Amygdala (tissue), 56 donors: Measurements from ENCODE around the gene ARL6IP5.

Experiments
- DNase-seq, 56 donors: peaks; one replicate each; lab custom pipeline; 2025; lab: John Stamatoyannopoulos, UW

ARL6IP5 gene, protein sequence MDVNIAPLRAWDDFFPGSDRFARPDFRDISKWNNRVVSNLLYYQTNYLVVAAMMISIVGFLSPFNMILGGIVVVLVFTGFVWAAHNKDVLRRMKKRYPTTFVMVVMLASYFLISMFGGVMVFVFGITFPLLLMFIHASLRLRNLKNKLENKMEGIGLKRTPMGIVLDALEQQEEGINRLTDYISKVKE

DNA sequence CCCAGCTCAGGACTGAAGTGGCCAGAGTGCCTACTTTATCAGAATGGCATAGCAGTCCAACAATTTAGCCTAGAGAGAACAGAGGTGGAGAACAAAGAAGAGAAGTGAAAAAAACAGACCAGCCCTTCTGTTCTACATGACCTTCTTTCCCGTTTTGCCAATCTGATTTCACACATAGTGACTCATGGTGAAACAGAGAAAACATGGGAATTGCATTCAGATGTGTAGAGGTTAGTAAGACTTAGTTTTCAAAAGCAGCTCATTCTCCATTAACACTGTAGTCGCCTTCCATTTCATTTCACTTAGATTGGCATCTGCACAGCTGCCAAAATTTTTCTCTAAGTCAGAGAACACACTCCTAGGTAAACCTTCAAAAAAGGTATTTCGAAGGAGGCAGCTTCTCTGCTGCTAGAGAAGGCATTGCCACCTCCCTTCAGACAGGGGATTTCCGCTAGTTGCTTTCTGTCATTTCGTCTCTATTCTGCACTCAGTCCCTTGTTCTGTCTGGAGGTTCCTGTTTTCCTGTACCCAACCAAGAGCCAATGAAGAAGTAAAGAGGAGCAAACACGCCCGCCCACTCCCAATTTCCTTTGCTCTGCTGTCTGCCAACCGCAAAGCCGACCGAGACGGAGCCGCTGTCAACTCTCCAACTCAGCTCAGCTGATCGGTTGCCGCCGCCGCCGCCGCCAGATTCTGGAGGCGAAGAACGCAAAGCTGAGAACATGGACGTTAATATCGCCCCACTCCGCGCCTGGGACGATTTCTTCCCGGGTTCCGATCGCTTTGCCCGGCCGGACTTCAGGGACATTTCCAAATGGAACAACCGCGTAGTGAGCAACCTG, at the start of gene ARL6IP5:
Gene ARL6IP5 (plus strand): TSS at position 612 of the 842 bp plus-strand sequence. CDS start 111 bp downstream, at position 723.
- peak; percentile 52 to 97 (median 90) for DNase-seq

DNA sequence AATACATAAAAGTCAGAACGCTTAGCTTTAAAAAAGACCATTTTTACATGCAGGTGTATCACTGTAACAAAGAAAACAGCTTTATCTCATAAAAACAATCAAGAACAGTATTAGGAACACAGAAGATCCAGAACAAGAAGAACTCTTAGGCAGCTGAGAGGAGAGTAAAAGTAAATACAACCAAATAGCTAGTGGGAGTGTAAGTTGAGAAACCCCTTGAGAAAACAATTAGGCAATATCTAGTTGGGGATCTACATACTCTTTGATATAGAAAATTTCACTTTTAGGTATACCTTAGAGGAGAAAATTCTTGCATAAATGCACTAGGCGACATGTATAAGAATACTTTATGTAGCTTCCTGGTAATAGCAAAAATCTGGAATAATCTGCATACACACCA, 40.1 kb upstream of the ARL6IP5 start:
- DNase-seq, result no peak

DNA sequence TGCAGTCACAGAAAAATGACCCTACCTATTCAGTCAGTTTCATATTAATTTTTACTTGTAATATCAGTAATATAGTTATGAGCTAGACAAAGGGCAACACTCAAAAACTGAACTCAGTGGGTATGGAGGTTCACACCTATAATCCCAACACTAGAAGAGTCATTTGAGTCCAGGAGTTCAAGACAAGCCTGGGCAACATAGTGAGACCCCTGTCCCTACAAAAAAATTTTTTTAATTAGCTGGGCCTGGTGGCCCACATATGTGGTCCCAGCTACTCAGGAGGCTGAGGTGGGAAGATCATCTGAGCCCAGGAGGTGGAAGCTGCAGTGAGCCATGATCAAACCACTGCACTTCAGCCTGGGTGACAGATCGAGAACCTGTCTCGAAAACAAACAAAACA, 35.7 kb upstream of the ARL6IP5 start:
- DNase-seq, result no peak

DNA sequence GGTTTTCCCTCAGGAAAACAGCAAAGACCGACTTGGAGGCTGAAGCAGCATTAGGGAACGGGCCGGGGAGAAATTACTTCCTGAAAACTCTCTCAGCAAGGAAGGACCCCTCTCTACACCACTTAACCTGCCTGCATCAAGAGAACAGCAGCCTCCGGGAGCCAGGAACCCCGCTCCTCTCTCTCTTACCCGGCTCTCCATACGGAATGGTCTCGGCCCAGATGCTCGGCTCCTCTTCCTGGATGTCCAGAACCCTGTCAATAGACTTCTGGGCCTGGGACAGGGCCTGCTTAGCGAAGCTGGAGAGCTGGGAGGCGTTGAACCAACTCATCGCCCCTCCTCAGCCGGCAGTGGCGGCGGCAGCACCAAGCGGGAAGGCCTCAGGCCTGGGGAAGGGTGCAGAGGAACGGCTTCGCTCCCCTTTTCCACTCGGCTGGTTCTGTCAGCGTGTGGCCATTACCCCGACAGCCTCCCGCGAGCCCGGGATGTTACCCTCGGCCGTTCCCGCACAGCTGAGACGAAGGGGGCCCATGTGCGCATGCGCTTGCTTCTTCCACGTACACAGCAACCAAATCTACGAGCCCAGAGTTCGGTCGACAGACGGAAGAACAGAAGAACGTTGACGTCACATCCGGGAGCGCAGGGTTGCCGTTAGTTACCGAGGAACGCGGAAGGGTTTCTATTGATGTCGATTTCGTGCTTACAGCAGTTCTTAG, 32.8 kb upstream of the ARL6IP5 start, which contains the start of gene TMF1:
Gene TMF1 (minus strand): TSS at position 578 of the 716 bp plus-strand sequence. CDS start 247 bp downstream, at position 331.
- no peak for DNase-seq

DNA sequence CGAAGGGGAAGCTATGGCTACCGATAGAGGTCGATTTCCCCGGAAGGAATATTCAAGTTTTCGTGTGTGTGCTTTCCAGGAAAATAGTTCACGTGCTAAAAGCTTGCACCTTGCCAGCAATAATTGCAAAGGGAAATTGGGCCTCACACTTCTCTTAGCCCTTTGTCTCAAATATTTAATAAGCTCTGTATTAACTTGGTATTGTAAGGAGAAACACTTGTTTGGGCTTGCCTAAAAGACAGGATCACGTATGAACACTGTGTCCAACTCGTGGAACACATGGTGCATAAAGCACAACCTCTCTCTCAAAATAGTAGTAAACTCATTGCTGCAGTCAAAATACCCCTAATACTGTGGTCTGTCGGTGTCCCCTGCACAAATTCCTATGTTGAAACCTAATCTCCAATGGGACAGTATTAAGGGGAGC, 32.3 kb upstream of the ARL6IP5 start:
- DNase-seq, result no peak

DNA sequence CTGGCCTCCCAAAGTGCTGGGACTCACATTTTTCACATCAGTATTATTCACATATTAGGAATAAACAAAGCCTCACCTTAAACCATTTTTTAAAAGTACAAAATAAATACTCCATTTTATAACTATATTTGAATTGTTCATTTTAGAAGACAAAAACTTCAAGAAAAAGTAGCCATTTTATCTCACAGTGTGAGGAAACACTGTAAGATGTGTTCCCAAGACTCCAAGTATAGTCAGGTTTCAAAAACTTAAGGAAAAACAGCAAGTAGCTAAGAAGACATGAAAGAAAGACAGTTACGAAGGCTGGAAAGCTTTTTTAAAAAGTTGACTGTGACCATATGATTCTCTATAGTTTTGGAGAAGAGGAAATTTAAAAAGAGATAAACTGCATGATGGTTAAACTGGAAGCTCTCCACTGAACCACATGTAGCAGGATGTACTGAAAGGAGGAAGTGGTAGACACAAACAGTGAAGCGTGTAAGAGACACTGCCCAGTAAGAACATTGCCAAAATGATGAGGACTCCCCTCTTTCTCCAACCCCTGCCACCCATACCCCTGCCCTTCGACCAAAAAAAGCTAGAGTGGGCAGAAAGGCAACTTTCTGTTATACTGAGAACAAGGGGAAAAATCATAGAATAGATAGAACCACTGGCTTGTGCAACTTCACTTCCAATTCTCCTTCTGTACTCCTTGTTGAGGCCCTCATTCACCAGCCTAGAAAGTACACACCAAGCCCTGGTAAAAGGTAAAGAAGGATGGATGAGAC, 26.4 kb upstream of the ARL6IP5 start:
- peak in 1 of 56 donors; percentile 1 for DNase-seq

DNA sequence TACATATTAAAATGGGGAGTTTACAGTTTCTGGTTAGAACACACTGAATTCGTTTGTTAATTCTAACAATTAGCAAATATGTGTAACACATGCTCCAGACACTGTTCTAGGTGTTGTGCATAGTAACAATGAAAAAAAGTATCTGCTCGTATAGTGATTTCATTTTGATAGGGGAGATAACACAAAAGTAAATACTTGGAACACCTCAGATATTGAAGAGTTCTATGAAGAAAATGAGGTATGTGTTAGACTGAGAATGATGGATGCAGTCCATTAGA, 25.9 kb upstream of the ARL6IP5 start:
- no peak for DNase-seq

DNA sequence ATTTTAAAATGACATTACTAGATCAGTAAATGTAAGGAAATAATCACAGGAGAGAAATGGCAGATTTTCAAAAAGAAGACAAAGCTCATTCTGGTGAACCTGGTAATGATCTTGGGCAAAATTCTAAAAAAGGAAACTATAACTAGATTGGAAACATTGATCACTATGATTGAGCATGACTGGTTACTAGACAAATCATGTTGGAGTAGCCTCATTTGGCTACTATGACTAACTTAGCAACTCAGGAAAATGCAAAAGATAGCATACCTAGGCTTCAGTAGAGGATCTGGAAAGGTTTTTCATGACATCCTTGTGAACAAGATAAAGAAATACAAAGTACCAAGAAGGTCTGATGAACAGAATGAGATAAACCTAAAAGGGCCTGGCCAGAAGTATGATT, 25.0 kb upstream of the ARL6IP5 start:
- no peak for DNase-seq

DNA sequence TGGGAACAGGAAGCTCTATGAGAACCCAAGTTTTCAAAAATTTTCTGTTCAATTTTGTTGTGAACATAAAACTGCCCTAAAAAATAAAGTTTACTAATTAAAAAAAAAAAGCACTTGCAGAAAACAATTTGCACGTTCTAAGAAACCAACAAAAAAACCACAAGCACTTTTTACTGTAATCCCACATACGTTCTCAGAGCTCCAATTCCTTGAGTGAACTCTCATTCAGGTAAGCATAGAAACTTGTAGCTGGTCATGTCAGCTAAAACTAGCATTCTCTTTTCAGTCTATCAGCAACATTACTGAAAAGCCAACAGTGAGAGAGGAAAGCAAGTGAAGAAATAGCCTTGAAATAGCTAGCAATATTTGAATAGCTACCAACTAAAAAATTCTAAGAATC, 21.1 kb upstream of the ARL6IP5 start:
- no peak for DNase-seq

DNA sequence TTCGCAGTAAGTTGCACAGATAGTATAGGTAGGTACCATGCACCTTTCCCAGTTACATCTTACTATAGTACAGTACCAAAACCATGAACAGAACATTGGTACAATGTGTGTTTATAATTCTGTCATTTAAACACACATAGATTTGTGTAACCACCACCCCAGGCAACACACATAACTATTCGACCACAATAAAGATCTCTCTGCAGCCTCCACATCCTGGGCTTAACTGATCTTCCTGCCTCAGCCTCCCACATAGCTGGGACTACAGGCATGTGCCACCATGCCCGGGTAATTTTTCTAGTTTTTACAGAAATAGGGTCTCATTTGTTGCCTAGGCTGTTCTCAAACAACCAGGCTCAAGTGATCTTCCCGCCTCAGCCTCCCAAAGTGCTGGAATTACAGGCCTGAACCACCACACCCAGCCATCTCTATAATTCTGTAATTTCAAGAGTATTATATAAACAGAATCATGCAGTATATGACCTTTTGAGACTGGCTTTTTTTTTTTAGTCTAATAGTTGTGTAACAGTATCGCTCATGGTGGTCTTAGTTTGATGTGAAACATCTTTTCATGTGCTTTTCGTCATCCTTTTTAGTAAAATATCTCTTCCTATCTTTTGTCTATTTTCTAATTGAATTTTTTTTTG, 19.3 kb upstream of the ARL6IP5 start:
- DNase-seq, result no peak

DNA sequence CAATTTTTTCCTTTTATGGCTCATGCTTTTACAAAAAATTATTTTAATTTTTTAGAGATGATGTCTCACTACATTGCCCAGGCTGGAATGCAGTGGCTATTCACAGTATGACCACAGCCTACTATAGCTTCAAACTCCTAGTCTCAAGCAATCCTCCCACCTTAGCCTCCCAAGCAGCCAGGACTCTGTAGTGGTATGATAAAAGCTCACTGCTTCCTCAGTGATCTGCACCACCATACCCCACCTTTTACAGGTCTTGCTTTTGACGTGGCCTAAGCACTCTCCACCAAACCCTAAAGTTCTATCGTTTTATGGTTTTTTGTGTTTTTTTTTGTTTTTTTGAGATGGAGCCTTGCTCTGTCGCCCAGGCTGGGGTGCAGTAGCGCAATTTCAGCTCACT, 18.6 kb upstream of the ARL6IP5 start:
- DNase-seq, result no peak

DNA sequence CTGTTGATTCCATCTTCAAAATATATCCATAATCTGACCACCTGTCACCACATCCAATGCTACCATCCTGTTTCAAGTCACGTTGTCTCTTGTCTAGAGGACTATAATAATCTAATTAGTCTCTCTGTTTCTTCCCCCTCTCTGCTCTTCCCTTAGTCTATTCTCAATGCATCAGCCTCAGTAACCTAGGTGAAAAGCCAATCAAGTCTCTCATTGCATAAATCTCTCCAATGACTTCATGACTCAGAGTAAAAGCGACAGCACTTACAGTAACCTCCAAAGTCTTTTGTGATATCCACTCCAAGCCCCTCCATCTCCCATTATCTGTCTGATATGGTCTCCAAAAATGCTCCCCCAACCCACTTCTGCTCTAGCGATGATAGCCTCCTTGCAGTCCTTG, 11.8 kb upstream of the ARL6IP5 start:
- DNase-seq, result no peak

DNA sequence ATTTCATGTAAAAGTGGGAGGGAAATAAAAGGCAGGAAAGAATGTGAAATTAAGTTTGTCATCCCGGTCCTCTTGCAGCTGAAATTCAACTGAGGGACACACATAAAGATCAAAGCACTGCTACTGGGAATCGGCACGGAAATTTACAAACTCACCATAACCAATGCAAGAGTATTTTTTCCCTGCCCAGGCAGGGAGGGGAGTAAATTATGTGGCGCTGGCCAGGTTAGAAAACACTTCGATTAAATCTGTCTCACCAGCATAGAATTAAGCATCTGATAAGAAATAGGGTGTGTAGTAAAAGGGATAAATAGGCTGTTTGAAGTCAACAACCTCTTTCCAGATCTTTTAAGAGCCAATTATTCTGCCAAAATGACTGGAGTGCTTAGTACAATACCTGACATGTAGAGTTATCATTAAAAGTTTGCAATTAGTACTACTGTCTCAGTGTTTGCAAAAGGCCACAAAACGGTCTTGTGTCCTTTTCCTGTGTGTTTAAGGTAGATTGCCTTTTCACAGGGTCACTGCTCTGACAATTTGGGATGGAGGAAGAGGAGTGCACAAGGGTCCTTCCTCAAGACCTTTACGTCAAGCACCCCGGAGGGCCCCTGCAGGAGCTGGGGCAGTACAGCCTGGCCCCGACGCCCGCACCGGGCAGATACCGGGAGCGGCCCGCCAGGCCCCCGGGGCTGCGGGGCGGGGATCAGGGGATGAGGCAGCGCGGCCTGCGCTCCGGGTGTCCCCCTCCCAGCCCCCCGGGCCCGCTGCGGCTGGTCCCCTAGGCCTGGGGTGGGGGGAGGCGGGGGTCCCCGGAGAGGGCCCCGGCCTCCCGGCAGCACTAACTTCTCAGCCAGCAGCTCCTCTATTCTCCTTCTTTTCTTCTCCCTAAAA, 5.2 kb upstream of the ARL6IP5 start:
- DNase-seq, result peak in 4 of 56 donors; percentile 20 to 63 (median 43)

DNA sequence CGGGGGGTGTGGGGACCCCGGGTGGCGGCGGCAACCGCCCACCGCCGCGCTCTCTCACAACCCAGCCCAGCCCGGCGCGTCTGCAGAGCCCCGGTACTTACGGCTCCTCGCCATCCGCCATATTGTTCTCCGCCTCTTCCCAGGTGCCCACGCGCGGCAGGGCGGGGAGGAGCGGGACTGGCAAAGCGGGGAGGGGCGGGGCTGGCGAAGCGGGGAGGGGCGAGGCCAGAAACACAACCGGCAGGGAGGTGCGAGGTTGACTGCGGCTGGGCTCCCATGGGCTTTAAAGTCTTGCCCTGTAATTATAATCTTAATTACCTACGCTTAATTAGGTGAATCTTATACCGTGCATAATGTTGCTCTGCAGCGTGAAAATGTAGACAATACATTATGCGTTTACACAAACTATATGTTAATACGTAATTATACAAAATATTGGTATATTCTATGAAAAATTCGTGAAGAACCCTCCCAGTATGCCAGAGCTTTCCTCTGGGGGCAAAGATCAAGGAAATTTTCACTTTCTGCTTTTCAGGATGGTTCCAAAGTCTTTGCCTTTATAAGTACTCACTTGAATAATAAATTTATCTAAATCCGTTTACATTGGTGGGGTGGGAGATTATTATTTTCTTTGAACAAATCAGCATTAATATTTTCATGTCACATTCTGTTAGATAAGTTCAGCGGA, 4.4 kb upstream of the ARL6IP5 start, which contains the start of gene UBA3:
Gene UBA3 (minus strand): TSS at position 133 of the 688 bp plus-strand sequence. CDS start 12 bp downstream, at position 121.
- DNase-seq, result peak in 55 of 56 donors; percentile 36 to 94 (median 86)

DNA sequence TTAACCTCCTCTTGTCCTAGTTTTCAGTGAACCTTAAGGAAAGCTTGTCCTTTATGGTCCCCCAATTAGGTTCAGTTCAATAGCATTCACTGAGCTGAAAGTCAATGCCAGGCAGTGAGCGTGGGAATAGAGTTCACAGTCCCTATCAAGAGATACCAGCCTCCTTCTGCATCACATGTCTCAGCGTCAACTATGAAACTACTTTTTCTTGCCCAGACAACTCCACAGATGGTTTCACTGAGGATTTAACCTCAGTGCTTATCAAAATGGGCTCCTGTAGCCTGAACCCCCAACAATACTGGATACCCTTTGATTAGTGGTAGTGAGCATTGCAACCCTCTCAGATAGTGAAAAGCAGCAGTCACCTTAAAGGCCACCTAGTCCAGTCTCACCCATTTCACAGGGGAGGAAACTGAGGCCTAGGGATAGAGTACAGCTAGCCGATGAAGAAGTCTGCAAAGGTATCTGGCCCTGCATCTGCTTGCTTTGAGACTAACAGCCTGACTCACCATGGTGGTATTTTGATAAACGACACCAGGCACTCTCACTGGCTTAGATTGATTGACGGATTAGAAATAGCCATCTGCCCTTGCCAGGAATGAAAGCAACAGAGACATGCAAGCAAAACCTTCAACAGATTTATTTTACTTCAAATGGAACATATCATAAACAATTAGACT, 3.0 kb upstream of the ARL6IP5 start:
- DNase-seq, result no peak

DNA sequence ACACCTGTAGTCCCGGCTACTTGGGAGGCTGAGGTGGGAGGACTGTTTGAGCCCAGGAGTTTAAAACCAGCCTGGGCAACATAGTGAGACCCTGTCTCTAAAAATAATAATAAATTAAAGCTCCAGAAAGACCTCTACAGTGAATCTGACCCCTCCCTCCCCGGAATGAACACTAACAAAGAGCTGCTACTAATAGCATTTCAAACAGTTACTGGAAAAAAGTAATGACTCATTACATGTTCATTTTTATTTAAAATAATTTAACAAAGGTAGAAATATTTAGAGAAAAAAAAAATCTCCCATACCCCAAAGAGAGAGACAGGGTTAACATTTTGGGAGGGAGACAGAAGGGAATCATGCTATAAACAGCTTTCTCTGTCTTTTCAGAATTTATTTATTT, 2.4 kb upstream of the ARL6IP5 start:
- no peak for DNase-seq

DNA sequence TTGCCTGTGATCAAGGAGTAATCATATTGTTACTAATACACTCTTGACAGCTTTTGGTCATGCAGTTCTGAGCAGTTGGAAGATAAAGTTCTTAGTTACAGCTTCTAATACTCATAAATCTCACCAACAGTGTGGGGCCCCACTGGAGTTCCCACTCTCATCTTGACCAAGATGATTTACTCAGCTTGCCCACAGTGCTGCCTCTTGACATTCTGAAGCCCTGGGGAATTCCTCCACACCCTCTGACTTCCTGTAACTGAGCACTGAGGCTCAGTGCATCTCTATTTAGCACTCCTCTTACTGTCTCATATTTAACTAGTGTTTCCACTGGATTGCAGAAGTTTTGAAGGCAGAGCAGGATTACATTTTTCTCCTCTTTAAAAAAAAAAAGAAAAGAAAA, 1.9 kb upstream of the ARL6IP5 start:
- peak in 10 of 56 donors; percentile 6 to 54 (median 20) for DNase-seq
